ENCODE data around the gene RTF2. TPM values are rescaled to one million over a fixed set of nuclear protein-coding genes. Genes with fewer than 3 reads are reported as not detected.
"Not testable (repeated sequence)": the region's sequence is repeated elsewhere in the genome, so short reads cannot be mapped to it uniquely, and the experiment has no call there.

Gene RTF2
- total RNA-seq, 4 donors from 2014 or later, result 69.1 to 88.8 (median 77.5) TPM

GRCh38 chr20:56552911-56553629 is 84.6 kb downstream of the RTF2 start:
- Histone ChIP-seq H3K9me3 (no peaks in the 10 kb centered on the region), H3K36me3 (no peaks in the 10 kb centered on the region), H3K27ac (no peak overlapping the region), H3K4me1 (peaks cover 6 to 10% of the 10 kb centered on the region in 2 donors), H3K4me3 (no peak overlapping the region), H3K27me3 (no peaks in the 10 kb centered on the region)
- in situ Hi-C loops (cut with MboI; ENCODE audit: low sequenced_read_pairs in 4 of 4) (loop anchor here in 2 of 4 donors (25.0 kb wide), 1 partner anchor 784 kb away; the partner anchor contains the start of gene SPO11 (in 2 of the 2)), intact Hi-C loops (cut with DNase I; ENCODE audit: low total_unique reads) (no loop called here)
- no peak for ATAC-seq
- TF ChIP-seq CTCF (IDR thresholded peaks at IDR 0.05 in 4 of 5, conservative IDR thresholded peaks at IDR 0.05 in 1 of 5), result no peak
- no peak for TF ChIP-seq POLR2A (IDR thresholded peaks at IDR 0.05)
- no peak for DNase-seq

GRCh38 chr20:56554869-56555268 is 86.4 kb downstream of the RTF2 start:
- H3K9me3 ChIP-seq, result no peaks in the 10 kb centered on the region
- intact Hi-C loops (cut with DNase I; ENCODE audit: low total_unique reads), result no loop called here
- H3K4me1 ChIP-seq, result peaks cover 6 to 10% of the 10 kb centered on the region in 2 donors
- DNase-seq (peak; percentile 15 to 23), ATAC-seq (peak; percentile 42 to 56)
- H3K4me3 ChIP-seq, result no peak overlapping the region
- no peaks in the 10 kb centered on the region for H3K27me3 ChIP-seq
- in situ Hi-C loops (cut with MboI; ENCODE audit: low sequenced_read_pairs in 4 of 4), result loop anchor here in 2 of 4 donors (25.0 kb wide), 1 partner anchor 782 kb away; the partner anchor contains the start of gene SPO11 (in 2 of the 2)
- TF ChIP-seq POLR2A (IDR thresholded peaks at IDR 0.05) (no peak), CTCF (IDR thresholded peaks at IDR 0.05 in 4 of 5, conservative IDR thresholded peaks at IDR 0.05 in 1 of 5) (no peak)
- no peak overlapping the region for H3K27ac ChIP-seq
- H3K36me3 ChIP-seq, result no peaks in the 10 kb centered on the region

GRCh38 chr20:56558968-56559367 is 90.5 kb downstream of the RTF2 start:
- intact Hi-C loops (cut with DNase I; ENCODE audit: low total_unique reads) (no loop called here), in situ Hi-C loops (cut with MboI; ENCODE audit: low sequenced_read_pairs in 4 of 4) (loop anchor here in 2 of 4 donors (25.0 kb wide), 1 partner anchor 778 kb away; the partner anchor contains the start of gene SPO11 (in 2 of the 2))
- DNase-seq, result no peak
- no peaks in the 10 kb centered on the region for H3K36me3 ChIP-seq
- no peak overlapping the region for H3K27ac ChIP-seq
- no peak for ATAC-seq
- no peaks in the 10 kb centered on the region for H3K27me3 ChIP-seq
- H3K4me3 ChIP-seq, result no peak overlapping the region
- peaks cover 6 to 10% of the 10 kb centered on the region in 2 donors for H3K4me1 ChIP-seq
- no peak for TF ChIP-seq CTCF (IDR thresholded peaks at IDR 0.05 in 4 of 5, conservative IDR thresholded peaks at IDR 0.05 in 1 of 5)
- TF ChIP-seq POLR2A (IDR thresholded peaks at IDR 0.05), result no peak
- no peaks in the 10 kb centered on the region for H3K9me3 ChIP-seq

- intact Hi-C loops (cut with DNase I; ENCODE audit: low total_unique reads); H3K4me1 ChIP-seq: not testable (repeated sequence)
- in situ Hi-C loops (cut with MboI; ENCODE audit: low sequenced_read_pairs in 4 of 4), result loop anchor here in 2 of 4 donors (25.0 kb wide), 1 partner anchor 773 kb away; the partner anchor contains the start of gene SPO11 (in 2 of the 2)
These were observed 96.1 kb downstream of the RTF2 start for GRCh38 chr20:56564526-56564925.

GRCh38 chr20:56565511-56565910 is 97.1 kb downstream of the RTF2 start:
- in situ Hi-C loops (cut with MboI; ENCODE audit: low sequenced_read_pairs in 4 of 4) (loop anchor here in 2 of 4 donors (25.0 kb wide), 1 partner anchor 772 kb away; the partner anchor contains the start of gene SPO11 (in 2 of the 2)), intact Hi-C loops (cut with DNase I; ENCODE audit: low total_unique reads) (no loop called here)
- DNase-seq, result no peak
- no peak overlapping the region for H3K4me3 ChIP-seq
- no peaks in the 10 kb centered on the region for H3K36me3 ChIP-seq
- H3K4me1 ChIP-seq, result no peaks in the 10 kb centered on the region
- ATAC-seq, result no peak
- no peak overlapping the region for H3K27ac ChIP-seq
- H3K27me3 ChIP-seq, result no peaks in the 10 kb centered on the region
- H3K9me3 ChIP-seq, result no peaks in the 10 kb centered on the region
- no peak for TF ChIP-seq POLR2A (IDR thresholded peaks at IDR 0.05)
- TF ChIP-seq CTCF (IDR thresholded peaks at IDR 0.05 in 4 of 5, conservative IDR thresholded peaks at IDR 0.05 in 1 of 5), result no peak

More at GRCh38 chr20:56564526-56564925, 96.1 kb downstream of the RTF2 start:
- DNase-seq, H3K36me3 ChIP-seq, H3K27ac ChIP-seq, H3K4me3 ChIP-seq, H3K9me3 ChIP-seq, H3K27me3 ChIP-seq, ATAC-seq: not testable (repeated sequence)
